K562 (cell line): ENCODE results near the gene MYL12A. TPM values are rescaled to one million over a fixed set of nuclear protein-coding genes. Genes with fewer than 3 reads are reported as not detected.

Experiments used
- CCAR2 ChIP-seq: fragments of 200-400 bp; formaldehyde crosslinking; IDR thresholded peaks from 2 replicates; pipeline ENCODE4 v1.6.1; 2017; ENCODE audit warnings: mild to moderate bottlenecking, low read depth, low read length
- CEBPB ChIP-seq: fragments of 450-650 bp; IDR thresholded peaks from 2 replicates; pipeline ENCODE4 v1.6.1; 2016; ENCODE audit warnings: missing genetic modification characterization, missing compliant biosample characterization
- CLOCK ChIP-seq: fragments of 250-450 bp; sonication (Bioruptor Pico); IDR thresholded peaks from 2 replicates; pipeline ENCODE4 v1.4.0; 2020; ENCODE audit warnings: mild to moderate bottlenecking, moderate library complexity, borderline replicate concordance
- CSDE1 ChIP-seq, 2 experiments: fragments of 450-650 bp; IDR thresholded peaks; 2 replicates each; pipeline ENCODE4 v1.6.1; 2016; ENCODE audit warnings: mild to moderate bottlenecking in 1 of 2
- GABPB1 ChIP-seq: sonication (generic); formaldehyde crosslinking; IDR thresholded peaks from 2 replicates; pipeline ENCODE4 v1.8.0; 2022; ENCODE audit warnings: mild to moderate bottlenecking, missing genetic modification reagents
- KDM5B ChIP-seq: fragments of 200-600 bp; sonication (generic); IDR thresholded peaks from 2 replicates; pipeline ENCODE4 v1.6.1; 2012; ENCODE audit warnings: low read depth, mild to moderate bottlenecking, moderate library complexity, low read length, control low read depth, inconsistent platforms; ENCODE audit not compliant: insufficient replicate concordance
- NFE2 ChIP-seq: IDR thresholded peaks from 2 replicates; pipeline ENCODE4 v1.6.1; 2014; ENCODE audit warnings: antibody characterized with exemption, low read depth
- NR2C2 ChIP-seq, 2 experiments: fragments of 200-800 bp in 1 of 2; sonication (Bioruptor generic) in 1 of 2; sonication (generic) in 1 of 2; formaldehyde crosslinking in 1 of 2; IDR thresholded peaks; 2 replicates each; pipeline versions ENCODE4 v1.6.1 to v1.8.0; 2016 to 2022; ENCODE audit warnings: mild to moderate bottlenecking in 1 of 2, missing compliant biosample characterization in 1 of 2, missing genetic modification characterization in 1 of 2, missing genetic modification reagents in 1 of 2
- SP1 ChIP-seq: sonication (generic); formaldehyde crosslinking; IDR thresholded peaks from 2 replicates; pipeline ENCODE4 v1.8.1; 2022; ENCODE audit warnings: mild to moderate bottlenecking, missing genetic modification reagents
- YY1 ChIP-seq, 3 experiments: IDR thresholded peaks; 2 replicates each; pipeline ENCODE4 v1.6.1; 2011; ENCODE audit warnings: low read length in 2 of 3, mild to moderate bottlenecking in 2 of 3, moderate library complexity in 2 of 3, borderline replicate concordance in 1 of 3, control low read depth in 1 of 3, low read depth in 1 of 3; ENCODE audit not compliant: insufficient read depth in 3 of 3, insufficient replicate concordance in 2 of 3, control insufficient read depth in 1 of 3, insufficient read length in 1 of 3; ENCODE audit errors: extremely low read depth in 1 of 3
- ZNF324 ChIP-seq: fragments of 250-450 bp; sonication (Bioruptor Pico); IDR thresholded peaks from 2 replicates; pipeline ENCODE4 v1.4.0; 2020; ENCODE audit warnings: mild to moderate bottlenecking
- ZNF589 ChIP-seq: fragments of 200-800 bp; sonication (Bioruptor generic); IDR thresholded peaks from 2 replicates; pipeline ENCODE4 v1.6.1; 2016; ENCODE audit warnings: low read depth, missing genetic modification characterization, missing compliant biosample characterization
- polyA plus RNA-seq, 8 experiments: library from polyadenylated mRNA; depleted of rRNA in 4 of 8; stranded (reverse) in 5 of 8; unstranded in 3 of 8; fragments of >200 nt; fragmentation: Nextera tagmentation in 2 of 8; fragmentation: Illumina TruSeq in 1 of 8; extraction: Ambion mirVana in 2 of 8; extraction: Trizol in 1 of 8; gene quantifications; 2 replicates each; pipeline versions ENCODE4 v1.2.1 to v1.2.3, GENCODE V29; 2011 to 2014; ENCODE audit warnings: inconsistent platforms in 1 of 8, missing spikeins in 1 of 8
- total RNA-seq, 7 experiments: library from RNA; depleted of rRNA in 6 of 7; stranded (reverse); fragments of >200 nt in 6 of 7; fragmentation: Illumina TruSeq in 2 of 7; extraction: Trizol in 2 of 7; gene quantifications; 2 replicates each; pipeline versions ENCODE4 v1.2.1 to v1.2.3, GENCODE V29; 2011 to 2021; ENCODE audit warnings: low replicate concordance in 1 of 7
- TF ChIP-seq, protein P1 (sequence below), 2 experiments: fragments of 450-650 bp; IDR thresholded peaks; 2 replicates each; pipeline ENCODE4 v1.6.1; 2016; ENCODE audit warnings: mild to moderate bottlenecking in 2 of 2, borderline replicate concordance in 1 of 2, low read depth in 1 of 2, moderate library complexity in 1 of 2
- TF ChIP-seq, protein P2 (sequence below): IDR thresholded peaks from 2 replicates; pipeline ENCODE4 v1.6.1; 2016; ENCODE audit warnings: missing genetic modification characterization, missing compliant biosample characterization

MYL12A gene
- total and polyA plus RNA-seq, 9 of the 15 experiments (the other 6 are each of a cell fraction or from before 2014, with no cell fraction given) = 308 to 1,031 (median 559) TPM

- TF ChIP-seq CLOCK (CRISPR knock-in tag) (no peak), SP1 (no peak), ZNF589 (CRISPR knock-in tag) (no peak), CSDE1 (IDR thresholded peaks at IDR 0.05) (no peak), YY1 (IDR thresholded peaks at IDR 0.05; ENCODE audit: borderline replicate concordance in 1 of 3, control insufficient read depth in 1 of 3, extremely low read depth in 1 of 3, insufficient read depth in 3 of 3, insufficient read length in 1 of 3, insufficient replicate concordance in 2 of 3, low read depth in 1 of 3, low read length in 2 of 3) (peak in 1 of 3 experiments; percentile 85), CEBPB (tag) (peak; percentile 40; the same call in 1 of the 2 replicates), GABPB1 (CRISPR knock-in tag) (no peak), NR2C2 (CRISPR knock-in tag; IDR thresholded peaks at IDR 0.05) (no peak), NR2C2 (tag; IDR thresholded peaks at IDR 0.05) (no peak), CCAR2 (no peak), KDM5B (no peak), NFE2 (no peak), ZNF324 (CRISPR knock-in tag) (no peak)
- TF ChIP-seq, protein P1, sequence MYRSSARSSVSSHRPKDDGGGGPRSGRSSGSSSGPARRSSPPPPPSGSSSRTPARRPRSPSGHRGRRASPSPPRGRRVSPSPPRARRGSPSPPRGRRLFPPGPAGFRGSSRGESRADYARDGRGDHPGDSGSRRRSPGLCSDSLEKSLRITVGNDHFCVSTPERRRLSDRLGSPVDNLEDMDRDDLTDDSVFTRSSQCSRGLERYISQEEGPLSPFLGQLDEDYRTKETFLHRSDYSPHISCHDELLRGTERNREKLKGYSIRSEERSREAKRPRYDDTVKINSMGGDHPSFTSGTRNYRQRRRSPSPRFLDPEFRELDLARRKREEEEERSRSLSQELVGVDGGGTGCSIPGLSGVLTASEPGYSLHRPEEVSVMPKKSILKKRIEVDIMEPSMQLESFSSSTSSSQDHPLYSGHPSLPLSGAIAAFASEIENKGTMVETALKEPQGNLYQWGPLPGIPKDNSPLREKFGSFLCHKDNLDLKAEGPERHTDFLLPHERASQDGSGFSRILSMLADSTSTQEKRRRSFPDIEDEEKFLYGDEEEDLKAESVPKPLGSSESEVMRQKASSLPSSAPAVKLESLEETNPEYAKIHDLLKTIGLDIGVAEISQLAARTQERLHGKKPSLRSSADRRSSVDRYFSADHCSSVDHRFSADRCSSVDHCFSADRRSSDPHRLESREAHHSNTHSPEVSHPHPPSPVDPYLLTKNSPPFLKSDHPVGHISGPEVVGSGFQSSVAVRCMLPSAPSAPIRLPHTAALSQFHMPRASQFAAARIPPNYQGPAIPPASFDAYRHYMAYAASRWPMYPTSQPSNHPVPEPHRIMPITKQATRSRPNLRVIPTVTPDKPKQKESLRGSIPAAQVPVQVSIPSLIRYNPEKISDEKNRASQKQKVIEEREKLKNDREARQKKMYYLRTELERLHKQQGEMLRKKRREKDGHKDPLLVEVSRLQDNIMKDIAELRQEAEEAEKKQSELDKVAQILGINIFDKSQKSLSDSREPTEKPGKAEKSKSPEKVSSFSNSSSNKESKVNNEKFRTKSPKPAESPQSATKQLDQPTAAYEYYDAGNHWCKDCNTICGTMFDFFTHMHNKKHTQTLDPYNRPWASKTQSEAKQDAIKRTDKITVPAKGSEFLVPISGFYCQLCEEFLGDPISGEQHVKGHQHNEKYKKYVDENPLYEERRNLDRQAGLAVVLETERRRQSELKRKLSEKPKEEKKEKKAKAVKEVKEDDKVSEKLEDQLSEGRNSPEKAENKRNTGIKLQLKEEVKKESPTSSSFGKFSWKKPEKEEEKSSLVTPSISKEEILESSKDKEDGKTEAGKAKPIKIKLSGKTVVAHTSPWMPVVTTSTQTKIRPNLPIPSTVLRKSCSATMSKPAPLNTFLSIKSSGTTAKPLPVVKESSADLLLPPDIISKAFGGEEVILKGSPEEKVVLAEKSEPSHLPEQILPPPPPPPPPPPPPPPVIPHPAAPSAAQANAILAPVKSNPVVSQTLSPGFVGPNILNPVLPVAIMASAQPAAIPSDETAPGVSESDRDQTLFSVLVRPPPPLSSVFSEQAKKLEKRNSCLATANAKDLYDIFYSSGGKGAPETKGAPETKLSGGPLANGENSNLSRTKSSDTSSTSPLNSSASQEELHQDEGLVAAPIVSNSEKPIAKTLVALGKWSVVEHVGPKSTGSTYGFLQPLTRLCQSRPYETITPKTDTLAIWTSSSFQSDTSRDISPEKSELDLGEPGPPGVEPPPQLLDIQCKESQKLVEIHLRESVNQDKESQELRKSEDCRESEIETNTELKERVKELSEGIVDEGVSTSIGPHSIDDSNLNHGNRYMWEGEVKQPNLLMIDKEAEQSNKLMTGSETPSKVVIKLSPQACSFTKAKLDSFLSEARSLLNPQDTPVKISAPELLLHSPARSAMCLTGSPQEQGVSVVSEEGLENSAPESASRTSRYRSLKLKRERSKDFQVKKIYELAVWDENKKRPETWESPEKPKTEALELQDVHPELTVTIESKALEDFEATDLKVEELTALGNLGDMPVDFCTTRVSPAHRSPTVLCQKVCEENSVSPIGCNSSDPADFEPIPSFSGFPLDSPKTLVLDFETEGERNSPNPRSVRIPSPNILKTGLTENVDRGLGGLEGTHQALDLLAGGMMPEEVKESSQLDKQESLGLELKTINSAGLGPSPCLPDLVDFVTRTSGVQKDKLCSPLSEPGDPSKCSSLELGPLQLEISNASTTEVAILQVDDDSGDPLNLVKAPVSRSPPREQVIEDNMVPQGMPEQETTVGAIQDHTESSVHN (IDR thresholded peaks at IDR 0.05; ENCODE audit: borderline replicate concordance in 1 of 2, low read depth in 1 of 2) = no peak
- TF ChIP-seq, protein P2, sequence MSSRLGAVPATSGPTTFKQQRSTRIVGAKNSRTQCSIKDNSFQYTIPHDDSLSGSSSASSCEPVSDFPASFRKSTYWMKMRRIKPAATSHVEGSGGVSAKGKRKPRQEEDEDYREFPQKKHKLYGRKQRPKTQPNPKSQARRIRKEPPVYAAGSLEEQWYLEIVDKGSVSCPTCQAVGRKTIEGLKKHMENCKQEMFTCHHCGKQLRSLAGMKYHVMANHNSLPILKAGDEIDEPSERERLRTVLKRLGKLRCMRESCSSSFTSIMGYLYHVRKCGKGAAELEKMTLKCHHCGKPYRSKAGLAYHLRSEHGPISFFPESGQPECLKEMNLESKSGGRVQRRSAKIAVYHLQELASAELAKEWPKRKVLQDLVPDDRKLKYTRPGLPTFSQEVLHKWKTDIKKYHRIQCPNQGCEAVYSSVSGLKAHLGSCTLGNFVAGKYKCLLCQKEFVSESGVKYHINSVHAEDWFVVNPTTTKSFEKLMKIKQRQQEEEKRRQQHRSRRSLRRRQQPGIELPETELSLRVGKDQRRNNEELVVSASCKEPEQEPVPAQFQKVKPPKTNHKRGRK (tag) = no peak
Observed at GRCh38 chr18:3266062-3266608, 18.5 kb downstream of the MYL12A start (continued).
